ENCODE results near the gene LEKR1.

The LEKR1 gene

GRCh38 chr3:157045238-157045850 lies 219.2 kb downstream of the LEKR1 start:
- DNase-seq (ENCODE audit: extremely low read depth in 1 of 2, low read depth in 1 of 2): no peak

- no peak for DNase-seq (ENCODE audit: extremely low read depth in 1 of 2, low read depth in 1 of 2)
These were observed 220.4 kb downstream of the LEKR1 start for GRCh38 chr3:157046520-157046919.

GRCh38 chr3:157051055-157051454 lies 224.9 kb downstream of the LEKR1 start:
- DNase-seq (ENCODE audit: extremely low read depth in 1 of 2, low read depth in 1 of 2): no peak

- no peak for DNase-seq (ENCODE audit: extremely low read depth in 1 of 2, low read depth in 1 of 2)
These were observed 225.4 kb downstream of the LEKR1 start for GRCh38 chr3:157051591-157051990.

GRCh38 chr3:157056035-157056434 lies 229.9 kb downstream of the LEKR1 start:
- DNase-seq (ENCODE audit: extremely low read depth in 1 of 2, low read depth in 1 of 2): no peak

GRCh38 chr3:157058392-157059071 lies 232.4 kb downstream of the LEKR1 start:
- no peak for DNase-seq (ENCODE audit: extremely low read depth in 1 of 2, low read depth in 1 of 2)

- DNase-seq (ENCODE audit: extremely low read depth in 1 of 2, low read depth in 1 of 2): no peak
These were observed 233.0 kb downstream of the LEKR1 start for GRCh38 chr3:157059181-157059580.

- DNase-seq (ENCODE audit: extremely low read depth in 1 of 2, low read depth in 1 of 2): no peak
These were observed 233.5 kb downstream of the LEKR1 start for GRCh38 chr3:157059661-157060060.

GRCh38 chr3:157061265-157061664 lies 235.1 kb downstream of the LEKR1 start:
- no peak for DNase-seq (ENCODE audit: extremely low read depth in 1 of 2, low read depth in 1 of 2)

- DNase-seq (ENCODE audit: extremely low read depth in 1 of 2, low read depth in 1 of 2): no peak
These were observed 237.3 kb downstream of the LEKR1 start for GRCh38 chr3:157063469-157063868.

GRCh38 chr3:157063926-157064325 lies 237.8 kb downstream of the LEKR1 start:
- no peak for DNase-seq (ENCODE audit: extremely low read depth in 1 of 2, low read depth in 1 of 2)

GRCh38 chr3:157064402-157064801 lies 238.2 kb downstream of the LEKR1 start:
- no peak for DNase-seq (ENCODE audit: extremely low read depth in 1 of 2, low read depth in 1 of 2)

GRCh38 chr3:157065201-157065600 lies 239.0 kb downstream of the LEKR1 start:
- DNase-seq (ENCODE audit: extremely low read depth in 1 of 2, low read depth in 1 of 2): no peak

- no peak for DNase-seq (ENCODE audit: extremely low read depth in 1 of 2, low read depth in 1 of 2)
These were observed 240.4 kb downstream of the LEKR1 start for GRCh38 chr3:157066335-157067098.

- no peak for DNase-seq (ENCODE audit: extremely low read depth in 1 of 2, low read depth in 1 of 2)
These were observed 241.0 kb downstream of the LEKR1 start for GRCh38 chr3:157067114-157067513.

- DNase-seq (ENCODE audit: extremely low read depth in 1 of 2, low read depth in 1 of 2): no peak
These were observed 243.3 kb downstream of the LEKR1 start for GRCh38 chr3:157069406-157069805.

GRCh38 chr3:157069846-157070677 lies 243.9 kb downstream of the LEKR1 start:
- no peak for DNase-seq (ENCODE audit: extremely low read depth in 1 of 2, low read depth in 1 of 2)

GRCh38 chr3:157070678-157070999 lies 244.5 kb downstream of the LEKR1 start:
- DNase-seq (ENCODE audit: extremely low read depth in 1 of 2, low read depth in 1 of 2): no peak

- DNase-seq (ENCODE audit: extremely low read depth in 1 of 2, low read depth in 1 of 2): no peak
These were observed 245.8 kb downstream of the LEKR1 start for GRCh38 chr3:157071744-157072525.

- DNase-seq (ENCODE audit: extremely low read depth in 1 of 2, low read depth in 1 of 2): no peak
These were observed 247.7 kb downstream of the LEKR1 start for GRCh38 chr3:157073810-157074209.
